GM18511 (cell line): ENCODE measurements around the gene SLC13A4.
"Not testable (repeated sequence)": the region's sequence is repeated elsewhere in the genome, so short reads cannot be mapped to it uniquely, and the experiment has no call there.

Experiments used
- ATAC-seq: cut with Tn5 transposase; IDR thresholded peaks from one replicate; pipeline ENCODE4 v1.9.1; 2021; ENCODE audit warnings: mild to moderate bottlenecking, moderate library complexity; ENCODE audit not compliant: unreplicated experiment

The SLC13A4 gene

GRCh38 chr7:135666846-135667245 is 61.1 kb downstream of the SLC13A4 start:
- ATAC-seq = no peak

GRCh38 chr7:135666156-135666555 is 61.8 kb downstream of the SLC13A4 start:
- no peak for ATAC-seq

DNA sequence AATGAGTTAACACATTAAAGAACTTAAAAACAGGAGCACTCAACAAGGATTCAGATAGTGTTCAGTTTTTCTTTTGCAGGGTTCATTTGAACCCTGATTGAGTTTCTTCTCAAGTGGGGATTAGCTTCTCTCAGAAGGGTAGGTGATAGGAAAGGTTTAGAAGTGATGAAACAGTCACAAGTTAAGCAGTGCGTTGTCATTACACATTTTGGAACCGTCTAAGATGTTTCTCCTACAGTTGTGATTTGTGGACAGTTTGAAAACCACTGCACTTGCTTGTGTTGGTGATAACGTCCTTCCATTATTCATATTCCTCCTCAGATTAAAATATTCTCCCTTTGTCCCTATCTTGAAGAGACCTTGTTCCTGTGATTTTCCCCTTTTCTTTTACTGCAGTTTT is 62.9 kb downstream of the SLC13A4 start:
- no peak for ATAC-seq

DNA sequence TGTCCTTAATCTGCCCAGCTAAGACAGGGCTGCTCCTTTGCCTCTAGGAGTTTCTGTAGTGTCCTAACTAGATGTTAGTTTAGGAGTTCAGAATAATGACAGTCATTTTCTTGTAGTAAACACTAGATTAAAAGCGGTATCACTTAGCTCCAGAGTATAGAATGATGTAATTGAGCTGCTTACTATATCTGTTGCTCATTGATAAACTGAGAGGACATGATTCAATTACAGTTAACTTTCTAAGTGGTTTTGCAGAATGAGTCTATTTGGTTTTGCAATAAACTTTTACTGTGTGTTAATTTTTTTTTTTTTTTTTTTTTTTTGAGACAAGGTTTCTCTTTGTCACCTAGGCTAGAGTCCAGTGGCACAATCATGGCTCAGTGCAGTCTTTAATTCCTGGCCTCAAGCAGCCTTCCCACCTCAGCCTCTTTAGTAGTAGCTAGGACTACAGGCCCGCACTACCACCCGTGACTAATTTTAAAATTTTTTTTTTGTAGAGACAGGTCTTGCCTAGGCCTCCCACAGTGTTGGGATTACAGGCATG is 63.9 kb downstream of the SLC13A4 start:
- ATAC-seq = no peak

DNA sequence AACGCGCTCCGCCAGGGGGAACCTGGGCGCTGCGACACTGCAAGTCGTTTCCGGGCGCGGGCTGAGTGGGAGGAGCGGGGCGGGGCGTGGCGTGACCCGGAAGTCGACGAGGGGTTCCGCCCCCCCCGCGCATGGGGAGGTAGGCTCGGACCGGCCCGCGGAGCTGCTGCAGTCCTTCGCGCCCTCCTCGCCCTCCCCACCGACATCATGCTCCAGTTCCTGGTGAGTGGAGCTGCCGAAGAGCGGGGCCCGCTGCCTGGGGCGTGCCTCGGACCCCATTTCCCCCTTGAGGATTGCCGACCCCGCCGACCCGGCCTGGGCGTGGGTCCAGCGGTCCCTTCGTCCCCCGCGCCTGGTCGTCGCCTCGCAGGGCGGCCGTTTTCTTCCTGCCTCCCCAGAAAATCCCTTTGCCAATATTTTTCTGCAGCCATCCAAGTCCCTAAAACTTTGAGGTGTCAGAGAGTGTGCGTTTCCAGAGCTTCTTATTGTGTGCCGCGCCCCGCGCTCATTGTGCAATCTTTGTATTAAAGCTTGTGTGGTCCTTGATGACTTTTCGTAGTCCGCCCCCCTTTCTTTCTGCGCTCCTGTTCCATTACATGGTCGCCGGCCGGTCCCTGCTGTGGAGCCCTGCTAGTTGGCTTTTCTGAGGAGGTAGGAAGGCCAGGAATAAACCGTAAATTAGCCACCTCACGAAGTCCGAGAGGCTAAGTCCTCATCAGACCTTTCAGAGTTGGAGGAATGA is 65.4 kb downstream of the SLC13A4 start, which contains the start of gene STMP1:
Gene STMP1, plus strand, starts transcription at position 142 of the 742 bp plus-strand sequence.
- ATAC-seq = peak; percentile 93

- ATAC-seq = no peak
Observed at GRCh38 chr7:135662123-135662372, 65.9 kb downstream of the SLC13A4 start.

GRCh38 chr7:135661311-135662122 is 66.5 kb downstream of the SLC13A4 start:
- ATAC-seq = peak; percentile 21

DNA sequence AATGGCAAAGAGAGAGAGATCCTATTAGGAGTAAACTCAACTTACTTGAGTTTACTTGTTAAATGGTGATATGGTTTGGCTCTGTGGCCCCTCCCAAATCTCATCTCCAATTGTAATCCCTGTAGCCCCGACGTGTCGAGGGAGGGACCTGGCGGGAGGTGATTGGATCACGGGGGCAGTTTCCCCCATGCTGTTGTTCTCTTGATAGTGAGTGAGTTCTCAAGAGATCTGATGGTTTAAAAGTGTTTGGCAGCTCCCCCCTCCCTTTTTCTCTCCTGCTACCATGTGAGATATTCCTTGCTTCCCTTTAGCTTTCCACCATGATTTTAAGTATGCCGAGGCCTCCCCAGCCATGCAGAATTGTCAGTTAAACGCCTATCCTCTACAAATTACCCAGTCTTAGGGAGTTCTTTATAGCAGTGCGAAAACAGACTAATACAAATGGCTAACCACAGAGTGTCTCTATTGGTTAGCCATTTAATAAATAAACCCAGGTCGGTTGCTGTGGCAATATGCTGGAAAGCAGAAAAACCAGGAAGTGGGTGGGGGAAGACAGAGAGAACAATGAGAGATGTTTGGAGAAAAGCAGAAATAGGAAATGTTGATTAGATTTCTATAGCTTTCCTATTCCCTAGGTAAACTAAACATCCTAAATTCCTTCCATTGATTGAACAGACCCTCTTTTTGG is 68.7 kb downstream of the SLC13A4 start:
- ATAC-seq = no peak

DNA sequence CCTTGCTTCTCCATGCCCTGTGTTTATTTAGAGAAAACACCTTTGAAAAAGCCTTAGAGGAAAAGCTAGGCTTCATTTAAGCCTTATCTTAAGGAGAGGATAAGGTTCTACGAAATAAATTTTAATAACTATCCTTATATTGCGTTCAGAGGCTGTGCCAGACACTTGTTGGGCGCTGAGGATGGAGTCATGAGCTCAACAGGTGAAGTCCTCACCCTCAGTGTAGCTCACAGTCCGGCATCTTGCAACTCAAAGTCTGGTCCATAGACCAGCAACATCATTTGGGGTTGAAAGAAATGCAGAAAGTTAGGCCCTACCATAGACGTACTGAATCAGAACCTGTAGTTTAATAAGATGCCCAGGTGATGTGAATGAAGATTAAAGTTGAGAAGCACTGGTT is 69.4 kb downstream of the SLC13A4 start:
- ATAC-seq = no peak

DNA sequence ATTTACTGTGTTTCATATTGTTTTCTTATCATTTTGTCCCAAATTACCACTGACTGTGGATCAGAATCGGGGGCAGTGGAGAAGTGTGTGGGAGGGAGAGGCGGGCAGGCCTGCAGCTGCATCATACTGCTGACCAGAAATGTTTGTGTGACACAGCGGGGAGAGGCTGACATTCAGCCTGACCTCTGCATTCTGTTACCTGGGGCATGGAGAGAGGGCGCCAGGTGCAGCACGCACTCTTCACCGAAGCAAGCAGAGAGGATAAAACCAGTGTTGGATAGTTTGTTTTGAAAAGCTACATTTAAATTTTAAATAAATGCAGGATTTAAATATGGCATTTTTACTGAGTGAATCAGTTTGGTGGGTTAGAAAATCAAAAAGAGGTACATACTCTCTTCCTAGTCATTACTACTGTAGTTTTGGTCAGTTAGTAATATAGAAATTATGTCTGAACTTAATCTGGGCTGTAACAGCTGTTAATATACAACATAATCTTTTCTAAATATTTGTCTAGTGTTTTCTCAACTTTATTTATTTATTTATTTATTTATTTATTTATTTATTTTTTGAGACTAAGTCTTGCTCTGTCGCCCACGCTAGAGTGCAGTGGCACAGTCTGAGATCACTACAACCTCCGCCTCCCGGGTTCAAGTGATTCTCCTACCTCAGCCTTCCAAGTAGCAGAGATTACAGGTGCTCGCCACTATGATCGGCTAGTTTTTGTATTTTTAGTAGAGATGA is 74.5 kb downstream of the SLC13A4 start:
- ATAC-seq = no peak

DNA sequence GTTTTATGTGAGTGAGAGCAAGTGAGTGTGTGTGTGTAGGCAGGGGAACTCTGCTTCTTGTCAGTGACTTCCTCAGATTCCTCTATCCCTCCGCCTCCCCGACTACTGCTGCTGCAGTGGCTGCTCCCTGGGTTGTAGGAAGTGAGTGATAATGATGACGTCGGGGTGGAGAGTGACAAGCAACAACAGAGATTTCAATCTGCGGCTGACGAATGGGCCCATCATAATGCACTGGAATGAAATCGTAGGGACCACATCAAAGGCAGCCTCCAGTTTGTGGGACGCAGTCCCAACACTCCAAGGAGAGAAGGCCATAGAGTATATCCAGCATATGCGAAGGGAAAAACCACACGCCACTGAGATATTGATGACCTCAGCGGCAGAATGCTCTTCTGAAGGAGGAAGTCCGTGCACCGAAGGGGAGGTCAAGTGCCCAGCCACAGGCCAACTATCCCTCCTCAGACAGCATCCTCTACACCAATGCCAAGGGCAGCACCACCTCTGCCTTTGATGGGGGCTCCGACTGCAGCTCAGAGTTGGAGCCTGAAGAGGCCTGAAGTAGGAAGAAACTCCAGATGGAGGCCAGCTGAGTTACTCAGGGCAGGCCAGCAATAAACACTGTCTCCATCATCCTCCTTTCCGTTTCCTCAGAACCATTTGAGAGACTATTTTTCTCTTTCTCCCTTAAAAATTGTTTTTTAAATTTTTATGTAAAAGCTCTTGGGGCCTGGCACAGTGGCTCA is 77.0 kb downstream of the SLC13A4 start:
- ATAC-seq = no peak

- no peak for ATAC-seq
Observed at GRCh38 chr7:135648235-135648634, 79.8 kb downstream of the SLC13A4 start.

DNA sequence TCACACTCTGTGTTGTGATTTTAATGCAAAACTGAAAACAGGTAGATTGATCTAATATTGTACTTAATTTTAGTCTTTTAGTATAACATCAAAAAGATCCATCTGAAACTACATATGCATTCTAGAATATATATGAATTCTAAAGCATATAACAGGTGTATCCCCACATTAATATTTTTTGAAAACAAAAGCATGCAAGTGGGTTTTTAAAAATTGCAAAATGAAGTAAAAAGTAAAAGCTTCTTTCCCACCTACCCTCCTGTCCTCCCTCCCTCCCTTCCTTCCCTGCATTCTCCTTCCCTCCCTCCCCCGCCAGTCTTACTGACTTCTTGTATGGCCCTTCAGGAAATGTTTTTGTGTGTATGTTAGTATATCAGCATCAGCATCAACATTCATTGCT is 80.2 kb downstream of the SLC13A4 start:
- ATAC-seq = no peak

DNA sequence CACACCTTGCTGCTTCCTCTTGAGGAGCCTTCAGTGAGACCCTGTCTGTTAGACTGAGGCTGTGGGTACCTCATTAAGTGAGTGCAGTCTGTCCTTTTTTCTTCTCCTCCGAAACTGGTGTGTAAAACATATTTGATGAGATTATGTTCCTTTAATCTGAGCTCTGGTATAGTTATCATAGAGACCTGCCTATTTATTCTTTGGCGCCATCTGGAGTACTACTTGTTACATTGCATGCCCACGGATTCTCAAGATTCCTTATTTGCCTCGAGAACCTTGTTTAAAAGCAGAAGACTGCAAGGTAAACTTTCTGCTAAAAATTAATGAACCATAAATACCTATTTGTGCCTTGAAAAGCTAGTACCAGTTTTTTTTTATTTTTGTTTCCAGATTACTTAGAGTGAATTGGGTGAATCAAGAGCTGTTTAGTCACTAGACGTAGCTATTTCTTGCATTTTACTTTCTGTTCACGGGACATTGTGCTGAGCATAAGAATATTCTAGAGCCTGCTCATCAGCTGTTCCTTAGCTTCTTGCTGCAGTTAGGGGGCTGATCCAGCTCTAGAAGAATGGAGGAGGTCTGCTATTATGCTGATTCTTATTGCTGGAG is 82.6 kb downstream of the SLC13A4 start:
- ATAC-seq = no peak

- ATAC-seq = no peak
Observed at GRCh38 chr7:135644729-135645128, 83.3 kb downstream of the SLC13A4 start.

- ATAC-seq = no peak
Observed at GRCh38 chr7:135644154-135644553, 83.8 kb downstream of the SLC13A4 start.

GRCh38 chr7:135639690-135640089 is 88.3 kb downstream of the SLC13A4 start:
- not testable (repeated sequence) for ATAC-seq

- ATAC-seq = no peak
Observed at GRCh38 chr7:135634191-135634878, 93.7 kb downstream of the SLC13A4 start.
